ENCODE measurements around the gene ACTA2. TPM values are rescaled to one million over a fixed set of nuclear protein-coding genes. Genes with fewer than 3 reads are reported as not detected.

The ACTA2 gene
- 10 to 100 TPM in 1 of 3 donors, 1 to 10 TPM in 2; 5.0 to 13.1 (median 7.4) TPM for total RNA-seq
- 2.3 TPM for total RNA-seq (2013)

DNA sequence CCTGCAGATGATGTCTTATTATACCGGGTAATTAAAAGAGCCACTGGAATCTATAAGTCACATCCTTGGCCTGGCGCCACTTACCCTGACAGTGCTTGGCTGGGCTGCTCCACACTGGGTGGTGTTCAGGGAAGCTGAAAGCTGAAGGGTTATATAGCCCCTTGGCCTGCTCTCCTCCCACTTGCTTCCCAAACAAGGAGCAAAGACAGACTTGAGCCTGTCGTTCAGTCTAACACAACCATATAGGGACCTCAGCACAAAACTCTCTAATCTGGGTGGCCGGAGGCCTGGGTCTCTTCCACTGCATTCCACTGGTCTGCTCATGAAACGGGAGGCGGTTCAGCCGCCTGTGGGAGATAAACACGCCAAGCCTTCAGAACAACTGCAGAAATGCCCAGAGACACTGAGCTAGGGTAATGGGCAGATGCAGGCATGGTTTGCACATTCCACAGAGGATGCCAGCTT lies at the start of gene ACTA2:
Gene ACTA2 (minus strand): TSS at position 127 of the 465 bp plus-strand sequence. CDS start 3,843 bp downstream, outside the sequence.
- no peak for TF ChIP-seq CTCF (IDR thresholded peaks at IDR 0.05)
- Histone ChIP-seq H3K27me3 (ENCODE audit: control insufficient read depth, insufficient read depth, low read length) (no peaks in the 10 kb centered on the region), H3K27ac (ENCODE audit: low read length) (no peak within 1 kb of the TSS), H3K36me3 (ENCODE audit: control insufficient read depth, insufficient read depth, low read length) (no peaks in the 10 kb centered on the region), H3K9me3 (ENCODE audit: control insufficient read depth, insufficient read depth, low read length) (no peaks in the 10 kb centered on the region), H3K4me1 (ENCODE audit: control insufficient read depth, insufficient read depth, low read length) (no peaks in the 10 kb centered on the region), H3K4me3 (ENCODE audit: low read length) (no peak within 1 kb of the TSS)
- DNase-seq: no peak
- 97% methylated on average over 8 of the region's 8 CpGs for WGBS (ENCODE audit: insufficient coverage)
- intact Hi-C loops (cut with micrococcal nuclease): no loop called here
- Mint-ChIP-seq H3K36me3 (peaks cover 5% of the 10 kb centered on the region), H3K27me3 (ENCODE audit: low read depth in 2 of 2) (no peaks in the 10 kb centered on the region), H3K9me3 (no peaks in the 10 kb centered on the region), H3K27ac (no peak within 1 kb of the TSS), H3K4me1 (peaks cover 0 to 6% of the 10 kb centered on the region in 2 donors), H3K4me3 (no peak within 1 kb of the TSS)
- ATAC-seq: no peak

GRCh38 chr10:89001729-89002072 lies 49.1 kb upstream of the ACTA2 start:
- no peaks in the 10 kb centered on the region for H3K9me3 Mint-ChIP-seq
- Histone ChIP-seq H3K27me3 (ENCODE audit: control insufficient read depth, insufficient read depth, low read length) (no peaks in the 10 kb centered on the region), H3K27ac (ENCODE audit: low read length) (peak overlapping the region; percentile 0), H3K4me1 (ENCODE audit: control insufficient read depth, insufficient read depth, low read length) (peaks cover 2% of the 10 kb centered on the region), H3K36me3 (ENCODE audit: control insufficient read depth, insufficient read depth, low read length) (peaks cover 11% of the 10 kb centered on the region), H3K4me3 (ENCODE audit: low read length) (no peak overlapping the region), H3K9me3 (ENCODE audit: control insufficient read depth, insufficient read depth, low read length) (no peaks in the 10 kb centered on the region)
- no peaks in the 10 kb centered on the region for H3K27me3 Mint-ChIP-seq (ENCODE audit: low read depth in 2 of 2)
- no peak overlapping the region for H3K4me3 Mint-ChIP-seq
- ATAC-seq (no peak), DNase-seq (peak in 1 of 2 donors; percentile 39)
- H3K27ac Mint-ChIP-seq: no peak overlapping the region
- 72% methylated on average over 4 of the region's 4 CpGs for WGBS (ENCODE audit: insufficient coverage)
- intact Hi-C loops (cut with micrococcal nuclease): no loop called here
- peaks cover 7% of the 10 kb centered on the region for H3K36me3 Mint-ChIP-seq
- no peak for TF ChIP-seq CTCF (IDR thresholded peaks at IDR 0.05)
- peaks cover 16 to 19% of the 10 kb centered on the region in 2 donors for H3K4me1 Mint-ChIP-seq

- no peaks in the 10 kb centered on the region for H3K9me3 ChIP-seq (ENCODE audit: control insufficient read depth, insufficient read depth, low read length)
- DNase-seq: peak in 1 of 2 donors; percentile 61
- peaks cover 11% of the 10 kb centered on the region for H3K36me3 ChIP-seq (ENCODE audit: control insufficient read depth, insufficient read depth, low read length)
- intact Hi-C loops (cut with micrococcal nuclease): no loop called here
- Mint-ChIP-seq H3K9me3 (no peaks in the 10 kb centered on the region), H3K4me1 (peaks cover 18 to 22% of the 10 kb centered on the region in 2 donors), H3K4me3 (no peak overlapping the region), H3K36me3 (peaks cover 7% of the 10 kb centered on the region), H3K27ac (peak overlapping the region in 1 of 2 donors; percentile 54), H3K27me3 (ENCODE audit: low read depth in 2 of 2) (no peaks in the 10 kb centered on the region)
- H3K27me3 ChIP-seq (ENCODE audit: control insufficient read depth, insufficient read depth, low read length): no peaks in the 10 kb centered on the region
- TF ChIP-seq CTCF (IDR thresholded peaks at IDR 0.05): no peak
- ATAC-seq: no peak
- peaks cover 4% of the 10 kb centered on the region for H3K4me1 ChIP-seq (ENCODE audit: control insufficient read depth, insufficient read depth, low read length)
- peak overlapping the region; percentile 0 for H3K27ac ChIP-seq (ENCODE audit: low read length)
- WGBS (ENCODE audit: insufficient coverage): 76% methylated on average over 5 of the region's 5 CpGs
- no peak overlapping the region for H3K4me3 ChIP-seq (ENCODE audit: low read length)
Observed at GRCh38 chr10:89001024-89001728, 48.6 kb upstream of the ACTA2 start.
